ENCODE measurements around the gene ZBTB14. TPM values are rescaled to one million over a fixed set of nuclear protein-coding genes. Genes with fewer than 3 reads are reported as not detected.

The ZBTB14 gene
- total RNA-seq, 4 donors from 2014 or later = 9.8 to 15.6 (median 11.2) TPM

GRCh38 chr18:5294113-5294456, 1.4 kb downstream of the ZBTB14 start:
- peak overlapping the region; percentile 83 to 99 (median 95) for H3K27ac ChIP-seq (replicated peaks in 1 of 4)
- no peaks in the 10 kb centered on the region for H3K9me3 ChIP-seq
- no peak for DNase-seq (ENCODE audit: extremely low spot score)
- H3K4me1 ChIP-seq = peaks cover 12 to 23% (median 16%) of the 10 kb centered on the region in 4 donors
- 55% methylated on average over 5 of the region's 5 CpGs for WGBS
- intact Hi-C loops (cut with DNase I) = no loop called here
- H3K36me3 ChIP-seq = peaks cover 11 to 23% (median 18%) of the 10 kb centered on the region in 4 donors
- no peaks in the 10 kb centered on the region for H3K27me3 ChIP-seq
- no peak for TF ChIP-seq POLR2A (IDR thresholded peaks at IDR 0.05; ENCODE audit: low read depth)
- TF ChIP-seq POLR2AphosphoS5 (IDR thresholded peaks at IDR 0.05) = no peak
- TF ChIP-seq EP300 (IDR thresholded peaks at IDR 0.05) = no peak
- TF ChIP-seq CTCF (IDR thresholded peaks at IDR 0.05) = no peak
- H3K4me3 ChIP-seq = peak overlapping the region; percentile 74 to 96 (median 94)

GRCh38 chr18:5288517-5288935, 7.0 kb downstream of the ZBTB14 start:
- H3K27ac ChIP-seq (replicated peaks in 1 of 4) = no peak overlapping the region
- intact Hi-C loops (cut with DNase I) = no loop called here
- H3K4me1 ChIP-seq = peaks cover 0 to 3% (median 0%) of the 10 kb centered on the region in 4 donors
- H3K36me3 ChIP-seq = peaks cover 11 to 27% (median 18%) of the 10 kb centered on the region in 4 donors
- TF ChIP-seq POLR2AphosphoS5 (IDR thresholded peaks at IDR 0.05) = no peak
- no peak for TF ChIP-seq CTCF (IDR thresholded peaks at IDR 0.05)
- TF ChIP-seq EP300 (IDR thresholded peaks at IDR 0.05) = no peak
- no peak for TF ChIP-seq POLR2A (IDR thresholded peaks at IDR 0.05; ENCODE audit: low read depth)
- H3K27me3 ChIP-seq = no peaks in the 10 kb centered on the region
- H3K4me3 ChIP-seq = no peak overlapping the region
- no peaks in the 10 kb centered on the region for H3K9me3 ChIP-seq
- no peak for DNase-seq (ENCODE audit: extremely low spot score)
- 58% methylated on average over 2 of the region's 2 CpGs for WGBS

- Histone ChIP-seq H3K4me1 (no peaks in the 10 kb centered on the region), H3K4me3 (no peak overlapping the region), H3K27ac (replicated peaks in 1 of 4) (no peak overlapping the region), H3K36me3 (peaks cover 11 to 27% (median 18%) of the 10 kb centered on the region in 4 donors), H3K27me3 (no peaks in the 10 kb centered on the region), H3K9me3 (no peaks in the 10 kb centered on the region)
- no peak for TF ChIP-seq EP300 (IDR thresholded peaks at IDR 0.05)
- TF ChIP-seq CTCF (IDR thresholded peaks at IDR 0.05) = no peak
- TF ChIP-seq POLR2A (IDR thresholded peaks at IDR 0.05; ENCODE audit: low read depth) = no peak
- TF ChIP-seq POLR2AphosphoS5 (IDR thresholded peaks at IDR 0.05) = no peak
- 95% methylated on average over 2 of the region's 2 CpGs for WGBS
- intact Hi-C loops (cut with DNase I) = no loop called here
- DNase-seq (ENCODE audit: extremely low spot score) = no peak
These were observed 7.7 kb downstream of the ZBTB14 start for GRCh38 chr18:5287854-5288253.

GRCh38 chr18:5286525-5286924, 9.0 kb downstream of the ZBTB14 start:
- DNase-seq (ENCODE audit: extremely low spot score) = no peak
- TF ChIP-seq POLR2A (IDR thresholded peaks at IDR 0.05; ENCODE audit: low read depth) (no peak), CTCF (IDR thresholded peaks at IDR 0.05) (no peak), POLR2AphosphoS5 (IDR thresholded peaks at IDR 0.05) (no peak)
- H3K9me3 ChIP-seq = no peaks in the 10 kb centered on the region
- H3K27ac ChIP-seq (replicated peaks in 1 of 4) = no peak overlapping the region
- H3K4me3 ChIP-seq = no peak overlapping the region
- peaks cover 9 to 22% (median 11%) of the 10 kb centered on the region in 4 donors for H3K36me3 ChIP-seq
- intact Hi-C loops (cut with DNase I) = no loop called here
- H3K27me3 ChIP-seq = no peaks in the 10 kb centered on the region
- H3K4me1 ChIP-seq = no peaks in the 10 kb centered on the region

GRCh38 chr18:5285326-5285725, 10.2 kb downstream of the ZBTB14 start:
- no peaks in the 10 kb centered on the region for H3K9me3 ChIP-seq
- H3K36me3 ChIP-seq = peaks cover 0 to 10% (median under 1%) of the 10 kb centered on the region in 4 donors
- no peak overlapping the region for H3K4me3 ChIP-seq
- H3K27ac ChIP-seq (replicated peaks in 1 of 4) = no peak overlapping the region
- H3K27me3 ChIP-seq = no peaks in the 10 kb centered on the region
- intact Hi-C loops (cut with DNase I) = no loop called here
- TF ChIP-seq CTCF (IDR thresholded peaks at IDR 0.05) (no peak), EP300 (IDR thresholded peaks at IDR 0.05) (no peak), POLR2A (IDR thresholded peaks at IDR 0.05; ENCODE audit: low read depth) (no peak), POLR2AphosphoS5 (IDR thresholded peaks at IDR 0.05) (no peak)
- no peak for DNase-seq (ENCODE audit: extremely low spot score)
- no peaks in the 10 kb centered on the region for H3K4me1 ChIP-seq
- 74% methylated on average over 2 of the region's 2 CpGs for WGBS
